Hepatocyte (in vitro differentiated cells): ENCODE measurements around the gene GAB1. TPM values are rescaled to one million over a fixed set of nuclear protein-coding genes. Genes with fewer than 3 reads are reported as not detected.

Experiments used
- DNase-seq: peaks from one replicate; pipeline ENCODE4 v3.0.0-alpha.2; 2016; ENCODE audit warnings: low spot score
- H2AFZ ChIP-seq: fragments of 200-600 bp; sonication (generic); 2 replicates; pipeline ENCODE4 v1.6.0; 2016; ENCODE audit warnings: antibody characterized with exemption, mild to moderate bottlenecking
- H3K27ac ChIP-seq: fragments of 200-600 bp; sonication (generic); 2 replicates; pipeline ENCODE4 v1.5.1; 2016; ENCODE audit warnings: mild to moderate bottlenecking
- H3K27me3 ChIP-seq: fragments of 200-600 bp; sonication (generic); 2 replicates; pipeline ENCODE4 v1.6.1; 2016
- H3K36me3 ChIP-seq: fragments of 200-600 bp; sonication (generic); replicated peaks from 2 replicates; pipeline ENCODE4 v1.5.1; 2016; ENCODE audit warnings: low read depth; ENCODE audit not compliant: insufficient read depth
- H3K4me1 ChIP-seq: fragments of 200-600 bp; sonication (generic); 2 replicates; pipeline ENCODE4 v1.5.1; 2016; ENCODE audit warnings: mild to moderate bottlenecking, moderate library complexity; ENCODE audit not compliant: insufficient read depth
- H3K4me2 ChIP-seq: fragments of 200-600 bp; sonication (generic); 2 replicates; pipeline ENCODE4 v1.6.0; 2016
- H3K4me3 ChIP-seq: fragments of 200-600 bp; sonication (generic); 2 replicates; pipeline ENCODE4 v1.5.1; 2016; ENCODE audit warnings: mild to moderate bottlenecking
- H3K79me2 ChIP-seq: fragments of 200-600 bp; sonication (generic); 2 replicates; pipeline ENCODE4 v1.6.0; 2017; ENCODE audit warnings: mild to moderate bottlenecking
- H3K9me2 ChIP-seq: fragments of 200-600 bp; sonication (generic); replicated peaks from 2 replicates; pipeline ENCODE4 v1.6.0; 2017; ENCODE audit warnings: mild to moderate bottlenecking; ENCODE audit not compliant: insufficient read depth
- H3K9me3 ChIP-seq: fragments of 200-600 bp; sonication (generic); 2 replicates; pipeline ENCODE4 v1.5.1; 2016; ENCODE audit warnings: low read depth, mild to moderate bottlenecking
- H4K20me1 ChIP-seq: fragments of 200-600 bp; sonication (generic); 2 replicates; pipeline ENCODE4 v1.6.0; 2016; ENCODE audit warnings: mild to moderate bottlenecking; ENCODE audit not compliant: insufficient read depth, poor library complexity, severe bottlenecking
- CTCF ChIP-seq: fragments of 200-600 bp; sonication (generic); IDR thresholded peaks from 2 replicates; pipeline ENCODE4 v1.5.1; 2016; ENCODE audit warnings: antibody characterized with exemption, mild to moderate bottlenecking; ENCODE audit not compliant: poor library complexity
- EZH2 ChIP-seq: fragments of 200-600 bp; sonication (generic); IDR thresholded peaks from 2 replicates; pipeline ENCODE4 v1.6.1; 2016; ENCODE audit warnings: antibody characterized with exemption, mild to moderate bottlenecking, borderline replicate concordance
- EZH2phosphoT487 ChIP-seq: fragments of 200-600 bp; sonication (generic); IDR thresholded peaks from one replicate; pipeline ENCODE4 v1.6.1; 2018; ENCODE audit warnings: antibody characterized with exemption, mild to moderate bottlenecking, low read depth, moderate library complexity; ENCODE audit not compliant: unreplicated experiment, severe bottlenecking
- WGBS: methylation state at CpG from one replicate; pipeline ENCODE4 v1.1.6; 2016; ENCODE audit warnings: low lambda C conversion rate; ENCODE audit errors: missing lambda C conversion rate; 5-methylcytosine and 5-hydroxymethylcytosine counted together
- polyA plus RNA-seq: library from polyadenylated mRNA; unstranded; fragments of >200 nt; fragmentation: Nextera tagmentation; extraction: Ambion mirVana; gene quantifications from 2 replicates; pipeline ENCODE4 v1.2.1, GENCODE V29; 2016
- total RNA-seq: library from RNA; depleted of rRNA; stranded (reverse); fragments of >200 nt; gene quantifications from 2 replicates; pipeline ENCODE4 v1.2.3, GENCODE V29; 2014

The GAB1 gene
- total and polyA plus RNA-seq, 2 experiments from 2014 or later, result 10.9 to 30.7 TPM

GRCh38 chr4:143435955-143436354 lies 99.3 kb downstream of the GAB1 start:
- no peaks in the 10 kb centered on the region for H3K9me2 ChIP-seq
- 77% methylated on average over 1 of the region's 1 CpG for WGBS

GRCh38 chr4:143437476-143437875 lies 100.8 kb downstream of the GAB1 start:
- no peaks in the 10 kb centered on the region for H3K36me3 ChIP-seq
- H3K27me3 ChIP-seq, result no peaks in the 10 kb centered on the region
- WGBS, result 92% methylated on average over 3 of the region's 3 CpGs
- no peaks in the 10 kb centered on the region for H3K9me3 ChIP-seq
- no peak overlapping the region for H3K4me3 ChIP-seq
- no peak overlapping the region for H3K27ac ChIP-seq
- DNase-seq, result no peak
- no peak overlapping the region for H2AFZ ChIP-seq
- peaks cover 8% of the 10 kb centered on the region for H3K79me2 ChIP-seq
- no peaks in the 10 kb centered on the region for H3K4me1 ChIP-seq
- no peaks in the 10 kb centered on the region for H3K9me2 ChIP-seq
- no peak for TF ChIP-seq EZH2phosphoT487
- no peak for TF ChIP-seq CTCF
- no peak for TF ChIP-seq EZH2
- no peak overlapping the region for H3K4me2 ChIP-seq
- H4K20me1 ChIP-seq, result no peaks in the 10 kb centered on the region

More at GRCh38 chr4:143435955-143436354, 99.3 kb downstream of the GAB1 start:
- no peaks in the 10 kb centered on the region for H3K4me1 ChIP-seq
- H3K27ac ChIP-seq, result no peak overlapping the region
- no peak overlapping the region for H2AFZ ChIP-seq
- DNase-seq, result no peak
- H3K27me3 ChIP-seq, result no peaks in the 10 kb centered on the region
- peaks cover 4% of the 10 kb centered on the region for H3K9me3 ChIP-seq
- no peaks in the 10 kb centered on the region for H3K36me3 ChIP-seq
- H3K4me3 ChIP-seq, result no peak overlapping the region
- no peak for TF ChIP-seq EZH2
- no peak for TF ChIP-seq CTCF
- no peak for TF ChIP-seq EZH2phosphoT487
- H3K4me2 ChIP-seq, result no peak overlapping the region
- H3K79me2 ChIP-seq, result peaks cover 3% of the 10 kb centered on the region
- no peaks in the 10 kb centered on the region for H4K20me1 ChIP-seq

- Histone ChIP-seq H3K4me3 (no peak overlapping the region), H4K20me1 (no peaks in the 10 kb centered on the region), H3K27ac (no peak overlapping the region), H3K9me2 (no peaks in the 10 kb centered on the region), H3K79me2 (peaks cover 8% of the 10 kb centered on the region), H3K9me3 (no peaks in the 10 kb centered on the region), H3K36me3 (no peaks in the 10 kb centered on the region), H3K27me3 (no peaks in the 10 kb centered on the region), H3K4me1 (no peaks in the 10 kb centered on the region), H3K4me2 (no peak overlapping the region), H2AFZ (no peak overlapping the region)
- no peak for DNase-seq
- TF ChIP-seq CTCF (no peak), EZH2 (no peak), EZH2phosphoT487 (no peak)
- WGBS, result 72% methylated on average over 5 of the region's 5 CpGs
Measured at GRCh38 chr4:143437937-143438336, 101.3 kb downstream of the GAB1 start.

- Histone ChIP-seq H3K4me1 (no peaks in the 10 kb centered on the region), H4K20me1 (no peaks in the 10 kb centered on the region), H3K9me3 (no peaks in the 10 kb centered on the region), H3K4me2 (no peak overlapping the region), H3K79me2 (peaks cover 8% of the 10 kb centered on the region), H3K27ac (no peak overlapping the region), H2AFZ (no peak overlapping the region), H3K4me3 (no peak overlapping the region), H3K9me2 (no peaks in the 10 kb centered on the region), H3K27me3 (no peaks in the 10 kb centered on the region), H3K36me3 (no peaks in the 10 kb centered on the region)
- TF ChIP-seq EZH2 (no peak), CTCF (no peak), EZH2phosphoT487 (no peak)
- DNase-seq, result no peak
- 94% methylated on average over 2 of the region's 2 CpGs for WGBS
Measured at GRCh38 chr4:143438710-143439109, 102.0 kb downstream of the GAB1 start.
